DMS53 treated with DMSO at 0.1 percent for 48 hours (cell line): Measurements from ENCODE around the gene STARD7.
"Not testable (repeated sequence)": the region's sequence is repeated elsewhere in the genome, so short reads cannot be mapped to it uniquely, and the experiment has no call there.

Experiments
- DNase-seq: peaks from one replicate; lab custom pipeline; 2025; ENCODE audit not compliant: unreplicated experiment; lab: John Stamatoyannopoulos, UW

Gene STARD7

GRCh38 chr2:96208143-96209010 lies at the start of gene STARD7:
Gene STARD7 (minus strand): TSS chr2:96208827. CDS start chr2:96208434, 393 bp downstream.
- peak; percentile 99 for DNase-seq

GRCh38 chr2:96257744-96258143 lies 49.1 kb upstream of the STARD7 start:
- DNase-seq = not testable (repeated sequence)

GRCh38 chr2:96256611-96257113 lies 48.0 kb upstream of the STARD7 start:
- DNase-seq = no peak

- DNase-seq = no peak
These were observed 45.9 kb upstream of the STARD7 start for GRCh38 chr2:96254571-96254970.

- DNase-seq = no peak
These were observed 44.4 kb upstream of the STARD7 start for GRCh38 chr2:96253006-96253405.

- no peak for DNase-seq
These were observed 43.9 kb upstream of the STARD7 start for GRCh38 chr2:96252526-96252925.

- peak; percentile 30 for DNase-seq
These were observed 43.2 kb upstream of the STARD7 start for GRCh38 chr2:96251721-96252292.

- no peak for DNase-seq
These were observed 41.6 kb upstream of the STARD7 start for GRCh38 chr2:96250188-96250587.

GRCh38 chr2:96249654-96250053 lies 41.0 kb upstream of the STARD7 start:
- no peak for DNase-seq

GRCh38 chr2:96248624-96249023 lies 40.0 kb upstream of the STARD7 start:
- DNase-seq = no peak

GRCh38 chr2:96247896-96248295 lies 39.3 kb upstream of the STARD7 start:
- DNase-seq = no peak

- no peak for DNase-seq
These were observed 38.4 kb upstream of the STARD7 start for GRCh38 chr2:96247009-96247408.

- peak; percentile 12 for DNase-seq
These were observed 37.2 kb upstream of the STARD7 start for GRCh38 chr2:96245609-96246390.

- no peak for DNase-seq
These were observed 35.2 kb upstream of the STARD7 start for GRCh38 chr2:96243843-96244242.

- peak; percentile 11 for DNase-seq
These were observed 33.4 kb upstream of the STARD7 start for GRCh38 chr2:96241900-96242611.

- no peak for DNase-seq
These were observed 32.6 kb upstream of the STARD7 start for GRCh38 chr2:96241227-96241626.

- no peak for DNase-seq
These were observed 31.9 kb upstream of the STARD7 start for GRCh38 chr2:96240341-96241038.

- no peak for DNase-seq
These were observed 31.2 kb upstream of the STARD7 start for GRCh38 chr2:96239745-96240264.

GRCh38 chr2:96239091-96239490 lies 30.5 kb upstream of the STARD7 start:
- DNase-seq = no peak

- no peak for DNase-seq
These were observed 29.6 kb upstream of the STARD7 start for GRCh38 chr2:96238266-96238665.
